ENCODE results near the gene RS1.

DNA sequence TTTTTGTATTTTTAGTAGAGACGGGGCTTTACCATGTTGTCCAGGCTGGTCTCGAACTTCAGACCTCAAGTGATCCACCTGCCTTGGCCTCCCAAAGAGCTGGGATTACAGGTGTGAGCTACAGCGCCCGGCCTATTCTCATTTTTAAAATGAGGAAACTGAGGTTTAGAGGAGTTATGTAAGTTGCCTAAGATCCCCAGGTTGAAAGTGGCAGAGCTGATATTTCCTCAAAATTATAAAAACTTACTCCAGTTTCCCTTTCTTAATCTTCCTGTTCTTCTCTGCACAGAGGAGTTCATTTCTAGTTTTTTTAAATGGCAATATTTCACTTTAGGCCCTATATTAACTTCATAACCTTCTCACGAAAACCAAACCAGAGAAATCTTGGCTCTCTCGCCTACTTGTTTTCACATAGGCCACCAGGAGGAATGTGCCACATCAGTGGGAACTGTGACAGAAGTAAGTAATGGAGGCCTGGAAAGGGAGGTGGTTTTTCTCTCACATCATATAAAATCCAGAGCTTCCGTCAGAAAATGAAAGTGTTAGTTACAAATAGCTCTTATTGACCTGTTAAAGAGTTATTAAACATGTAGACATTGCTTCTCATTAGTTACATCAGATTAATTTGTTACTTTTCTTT, 16.1 kb upstream of the RS1 start:
- TF ChIP-seq CTCF (conservative IDR thresholded peaks at IDR 0.05; ENCODE audit: low read depth, low read length) = no peak
- TF ChIP-seq EZH2phosphoT487 (IDR thresholded peaks at IDR 0.05; ENCODE audit: borderline replicate concordance, low read length) = no peak
- no peak for TF ChIP-seq EZH2 (IDR thresholded peaks at IDR 0.05; ENCODE audit: low read length, unreplicated experiment)

Data from PC-3 (cell line).